ENCODE data around the gene ERVW-1.
"Not testable (repeated sequence)": the region's sequence is repeated elsewhere in the genome, so short reads cannot be mapped to it uniquely, and the experiment has no call there.

The ERVW-1 gene

DNA sequence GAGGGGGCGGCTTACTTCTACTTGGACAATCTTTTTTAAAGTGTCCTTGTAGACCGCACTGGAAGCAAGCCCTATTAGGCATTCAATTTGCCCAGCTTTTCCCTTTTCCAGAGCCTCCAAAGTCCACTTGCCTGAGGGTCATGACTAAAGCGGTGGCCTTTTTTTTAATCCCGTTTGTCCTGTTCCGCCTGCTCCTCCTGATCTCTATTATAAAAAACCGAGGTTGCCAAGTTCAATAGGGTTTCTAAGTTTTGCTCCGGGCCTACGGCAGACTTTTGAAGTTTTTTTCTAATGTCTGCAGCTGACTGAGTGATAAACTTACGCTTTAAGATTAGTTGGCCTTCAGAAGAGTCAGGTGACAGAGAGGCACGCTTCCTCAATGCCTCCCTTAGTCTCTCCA, 3.8 kb downstream of the ERVW-1 start:
- DNase-seq, result not testable (repeated sequence)

DNA sequence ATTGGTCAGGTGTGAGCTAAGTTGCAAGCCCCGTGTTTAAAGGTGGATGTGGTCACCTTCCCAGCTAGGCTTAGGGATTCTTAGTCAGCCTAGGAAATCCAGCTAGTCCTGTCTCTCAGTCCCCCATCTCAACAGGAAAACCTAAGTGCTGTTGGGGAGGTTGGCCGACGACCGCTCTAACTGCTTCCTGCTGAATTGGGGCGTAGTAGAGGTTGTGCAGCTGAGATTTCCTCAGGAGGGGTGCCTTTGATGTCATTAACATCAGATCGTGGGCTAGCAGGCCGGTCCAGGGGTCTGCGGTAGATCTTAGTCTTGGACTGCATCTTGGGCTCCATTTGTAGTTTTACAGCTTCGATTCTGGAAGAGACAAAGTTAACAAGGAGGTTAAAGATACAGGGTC, 9.2 kb downstream of the ERVW-1 start:
- DNase-seq, result not testable (repeated sequence)

DNA sequence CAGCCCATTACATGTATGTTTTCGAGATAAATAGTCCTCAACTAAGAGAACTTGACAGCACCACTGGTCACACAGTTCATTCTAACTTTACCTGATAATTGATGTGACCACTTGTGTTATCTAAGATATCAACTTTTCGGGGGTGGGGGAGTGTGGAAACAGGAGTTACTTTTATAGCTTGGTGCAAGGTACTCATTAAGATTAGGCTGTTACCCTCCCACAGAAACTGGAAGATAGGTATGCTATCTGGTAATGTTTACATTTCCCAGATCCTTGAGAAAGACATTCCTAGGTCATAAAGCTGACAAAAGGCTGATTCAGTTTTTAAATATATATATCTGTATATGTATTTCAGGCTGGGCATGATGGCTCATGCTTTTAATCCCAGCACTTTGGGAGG, 11.1 kb downstream of the ERVW-1 start:
- no peak for DNase-seq

DNA sequence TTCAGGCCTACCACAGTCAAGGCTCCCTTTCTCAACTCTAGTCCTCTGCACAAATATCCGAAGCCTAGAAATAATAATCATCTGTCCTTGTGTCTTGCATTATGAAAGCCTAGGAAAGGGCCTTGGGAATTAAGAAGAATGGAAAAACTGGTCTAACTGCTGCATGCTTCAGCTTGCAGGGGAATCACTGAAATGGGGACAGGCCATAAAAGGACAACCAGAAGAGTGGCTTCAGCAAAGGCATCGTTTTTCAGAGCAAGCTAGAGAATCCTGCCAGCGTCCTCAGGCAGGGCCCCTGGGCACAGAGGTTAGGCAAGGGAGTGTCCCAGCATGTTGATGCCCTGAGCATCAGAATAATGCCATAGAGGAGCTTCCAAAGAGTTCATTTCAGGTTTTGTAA, 13.2 kb downstream of the ERVW-1 start:
- DNase-seq, result no peak

DNA sequence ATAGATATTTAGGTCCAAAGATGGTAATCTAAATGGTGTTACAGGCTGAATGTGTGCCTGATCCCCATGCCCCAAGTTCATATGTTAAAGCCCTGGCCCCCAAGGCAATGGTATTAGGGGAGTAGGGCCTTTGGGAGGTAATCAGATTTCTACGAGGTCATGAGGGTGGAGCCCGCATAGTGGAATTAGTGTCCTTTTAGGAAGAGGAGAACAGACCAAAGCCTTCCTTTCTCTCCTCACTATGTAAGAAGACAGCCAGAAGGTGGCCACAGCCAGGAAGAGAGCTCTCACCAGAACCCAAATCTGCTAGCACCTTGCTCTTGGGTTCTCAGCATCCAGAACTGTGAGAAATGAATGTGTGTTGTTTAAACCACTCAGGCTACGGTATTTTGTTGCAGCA, 15.2 kb downstream of the ERVW-1 start:
- DNase-seq, result no peak

DNA sequence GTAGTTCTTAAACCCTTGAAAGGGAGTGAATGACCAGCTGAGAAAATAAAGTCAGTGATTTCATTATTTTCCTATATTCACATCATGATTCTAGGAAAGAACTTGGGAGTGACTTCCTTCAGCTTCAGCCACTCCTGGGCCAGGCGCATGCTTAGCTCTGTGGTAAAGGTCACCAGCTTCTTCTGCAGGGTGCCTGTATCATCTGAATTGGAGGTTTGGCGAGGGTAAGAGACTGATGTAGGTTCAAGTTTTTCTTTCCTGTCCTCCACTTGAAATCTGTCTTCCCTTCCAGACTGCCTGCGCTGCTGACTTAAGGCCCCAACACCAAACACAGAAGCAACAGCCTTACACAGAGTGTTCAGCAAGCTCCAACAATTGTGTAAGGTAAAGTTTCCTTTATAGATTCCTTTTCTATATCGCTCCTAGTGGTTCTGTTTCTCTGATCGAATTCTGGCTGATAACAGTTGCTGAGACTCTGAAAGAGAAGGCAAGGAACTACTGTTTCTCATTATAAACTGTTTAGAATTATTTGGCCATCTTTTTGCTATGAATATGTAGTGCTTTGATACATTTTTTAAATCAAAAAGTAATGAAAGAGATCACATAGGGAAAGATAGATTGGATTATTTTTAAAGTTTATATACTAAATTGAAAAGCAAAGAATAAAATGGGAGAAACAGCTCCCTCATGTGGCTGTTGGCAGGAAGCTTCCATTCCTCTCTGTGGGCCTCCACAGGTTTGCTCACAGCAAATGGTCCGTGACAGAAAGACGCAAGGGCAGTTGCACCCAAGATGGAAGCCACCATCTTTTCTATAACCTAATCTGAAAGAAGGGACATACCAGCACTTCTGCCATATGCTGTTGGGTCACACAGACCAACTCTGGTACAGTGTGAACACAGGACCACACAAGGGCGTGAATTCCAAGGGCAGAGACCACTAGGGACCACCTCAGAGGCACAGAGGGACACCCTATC, 16.4 kb downstream of the ERVW-1 start:
- DNase-seq, result peak in 1 of 2 experiments; percentile 37

DNA sequence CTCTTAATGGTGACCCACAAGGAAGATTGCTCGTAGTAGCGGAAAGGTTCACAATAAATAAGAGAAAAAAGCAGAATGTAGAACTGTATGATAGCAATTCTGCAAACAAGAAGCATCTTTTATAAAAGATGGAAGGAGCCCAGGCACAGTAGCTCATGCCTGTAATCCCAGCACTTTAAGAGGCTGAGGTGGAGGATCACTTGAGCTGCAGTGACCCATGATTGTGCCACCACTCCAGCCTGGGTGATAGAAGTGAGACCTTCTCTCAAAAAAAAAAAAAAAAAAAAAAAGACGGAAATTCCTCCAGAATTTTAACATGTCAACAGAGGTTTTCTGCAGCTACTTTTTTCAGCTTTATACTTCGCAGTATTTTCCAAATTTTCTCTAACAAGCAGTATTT, 17.2 kb downstream of the ERVW-1 start:
- DNase-seq, result peak in 1 of 2 experiments; percentile 2

DNA sequence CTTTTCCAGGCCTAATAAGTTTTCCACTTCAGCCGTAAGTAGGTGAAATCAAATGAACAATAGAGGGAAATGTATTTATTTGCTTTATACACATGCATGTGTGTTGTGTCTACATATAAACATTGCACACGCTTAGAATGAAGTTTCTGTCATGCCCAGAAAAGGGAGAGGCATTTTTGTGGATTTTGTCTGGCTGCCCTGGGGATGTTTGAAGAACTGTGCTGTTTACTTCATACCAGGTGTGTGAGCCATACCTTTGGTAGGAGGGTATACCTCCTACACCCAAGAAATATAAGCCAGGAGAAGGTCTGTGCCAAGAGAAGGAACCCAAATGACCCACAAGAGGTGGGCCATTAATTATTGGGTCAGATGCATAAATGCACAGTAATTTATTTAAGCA, 17.6 kb downstream of the ERVW-1 start:
- no peak for DNase-seq

DNA sequence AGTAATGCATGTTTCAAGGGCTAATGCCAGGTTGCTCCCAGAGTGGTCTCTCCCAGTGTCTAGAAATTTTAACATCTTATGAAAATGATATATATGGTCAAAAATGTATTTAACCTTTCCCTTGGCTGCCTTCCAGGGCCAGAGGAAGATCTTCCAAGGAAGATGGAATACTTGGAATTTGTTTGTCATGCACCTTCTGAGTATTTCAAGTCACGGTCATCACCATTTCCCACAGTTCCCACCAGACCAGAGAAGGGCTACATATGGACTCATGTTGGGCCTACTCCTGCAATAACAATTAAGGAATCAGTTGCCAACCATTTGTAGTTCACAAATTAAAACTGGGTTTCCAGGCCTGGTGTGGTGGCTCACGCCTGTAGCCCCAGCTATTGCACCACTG, 21.5 kb downstream of the ERVW-1 start:
- DNase-seq, result no peak

DNA sequence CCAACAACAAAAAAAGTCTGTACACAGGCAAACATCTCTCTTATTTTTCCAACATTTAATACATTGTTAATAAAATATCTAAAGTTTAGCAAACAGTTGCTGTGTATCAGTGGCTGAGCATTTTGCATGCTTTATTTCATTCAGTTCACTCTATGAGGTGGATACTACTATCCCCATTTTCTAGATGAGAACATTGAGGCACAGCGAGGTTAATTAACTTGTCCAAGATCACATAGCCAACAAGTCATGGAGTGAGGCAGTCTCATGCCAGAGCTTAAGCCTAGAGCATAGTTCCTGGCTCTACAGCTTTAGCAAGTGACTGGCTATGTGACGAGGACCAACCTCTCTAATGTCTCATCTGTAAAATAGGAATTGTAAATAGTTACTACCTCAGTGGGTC, 26.1 kb downstream of the ERVW-1 start:
- no peak for DNase-seq

DNA sequence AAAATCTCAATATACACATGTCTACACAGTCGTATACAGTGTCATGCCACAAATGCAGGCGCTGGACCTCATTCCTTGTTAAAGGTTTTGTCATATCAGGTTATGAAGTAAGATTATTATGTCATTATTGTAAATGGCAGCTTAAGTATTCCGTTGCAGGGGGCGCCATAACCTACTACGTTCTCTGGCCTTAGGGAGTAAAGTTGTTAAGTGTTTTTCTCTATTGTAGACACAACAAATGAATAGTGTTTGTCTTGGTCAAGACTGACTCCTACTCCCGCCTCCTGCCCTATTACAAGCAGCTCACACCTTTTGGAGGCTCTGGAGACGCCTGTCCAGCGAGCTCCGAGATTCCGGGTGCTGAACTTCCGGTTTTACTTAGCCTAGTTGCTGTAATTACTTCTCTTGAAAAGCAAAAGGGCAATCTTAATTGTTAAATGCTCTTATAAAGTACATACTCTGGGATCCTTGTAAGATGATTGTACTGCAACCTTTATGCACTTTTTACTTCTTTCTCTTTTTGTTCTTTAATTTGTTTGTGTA, 29.5 kb downstream of the ERVW-1 start:
- no peak for DNase-seq

DNA sequence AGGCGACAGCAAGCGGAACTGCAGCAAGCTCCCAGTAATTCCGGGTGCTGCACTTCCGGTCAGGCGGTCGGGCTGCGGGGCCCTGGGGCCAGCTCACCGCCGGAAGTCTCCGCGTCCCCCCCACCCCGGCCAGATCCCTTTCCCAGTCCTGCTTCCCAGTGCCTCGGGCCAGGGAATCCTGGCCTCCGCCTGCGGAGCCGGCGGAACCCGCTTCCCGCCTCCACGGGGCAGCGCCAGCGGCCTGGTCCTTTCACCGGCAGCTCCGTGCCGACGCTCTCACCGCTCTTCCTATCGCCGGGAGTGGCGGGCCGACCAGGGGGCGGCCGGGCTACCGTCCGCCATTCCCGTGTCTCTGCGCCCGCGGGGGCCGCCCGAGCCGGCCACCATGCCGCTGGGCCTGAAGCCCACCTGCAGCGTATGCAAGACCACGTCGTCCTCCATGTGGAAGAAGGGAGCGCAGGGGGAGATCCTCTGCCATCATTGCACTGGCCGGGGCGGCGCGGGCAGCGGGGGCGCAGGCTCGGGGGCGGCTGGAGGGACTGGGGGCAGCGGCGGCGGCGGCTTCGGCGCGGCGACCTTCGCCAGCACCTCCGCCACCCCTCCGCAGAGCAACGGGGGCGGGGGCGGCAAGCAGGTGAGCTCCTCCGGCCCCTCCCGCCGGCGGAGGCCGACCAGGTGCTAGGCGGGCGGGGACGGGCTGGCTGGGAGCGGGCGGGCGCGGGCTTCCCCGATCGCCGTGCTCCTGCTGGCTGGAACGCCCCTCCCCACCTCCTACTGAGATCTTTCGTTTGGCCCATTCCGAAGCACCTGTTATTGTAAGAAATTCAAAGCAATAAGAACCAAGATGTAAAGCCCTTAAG, 30.2 kb downstream of the ERVW-1 start, which contains the start of gene GATAD1:
TSS of gene GATAD1 (plus strand) at position 138 of the 860 bp plus-strand sequence. CDS start at position 386, 248 bp downstream.
- peak; percentile 70 to 89 for DNase-seq

DNA sequence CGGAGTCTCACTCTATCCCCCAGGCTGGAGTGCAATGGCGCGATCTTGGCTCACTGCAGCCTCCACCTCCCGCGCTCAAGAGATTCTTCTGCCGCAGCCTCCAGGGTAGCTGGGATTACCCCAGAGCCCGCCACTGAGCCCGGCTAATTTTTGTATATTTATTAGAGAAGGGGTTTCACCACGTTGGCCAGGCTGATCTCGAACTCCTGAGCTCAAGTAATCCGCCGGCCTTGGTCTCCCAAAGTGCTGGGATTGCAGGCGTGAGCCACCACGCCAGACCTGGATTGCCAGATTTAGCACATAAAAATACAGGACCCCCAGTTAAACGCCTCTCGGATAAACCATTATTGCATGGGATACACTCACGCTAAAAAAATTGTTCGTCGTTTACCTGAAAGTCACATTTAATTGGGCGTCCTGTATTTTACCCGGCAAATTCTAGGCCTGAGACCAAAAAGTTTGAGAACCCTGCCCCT, 30.8 kb downstream of the ERVW-1 start:
- DNase-seq, result no peak

DNA sequence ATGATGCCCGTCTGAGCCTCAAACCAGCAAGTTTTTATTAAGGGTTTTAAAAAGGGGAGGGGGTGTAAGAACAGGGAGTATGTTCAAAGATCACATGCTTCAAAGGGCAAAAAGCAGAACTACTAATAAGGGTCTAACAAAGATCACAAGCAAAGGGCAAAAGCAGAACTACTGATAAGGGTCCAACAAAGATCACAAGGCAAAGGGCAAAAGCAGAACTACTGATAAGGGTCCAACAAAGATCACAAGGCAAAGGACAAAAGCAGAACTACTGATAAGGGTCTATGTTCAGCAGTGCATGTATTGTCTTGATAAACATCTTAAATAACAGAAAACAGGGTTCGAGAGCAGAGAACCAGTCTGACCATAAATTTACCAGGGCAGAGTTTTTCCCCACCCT, 35.0 kb downstream of the ERVW-1 start:
- DNase-seq, result not testable (repeated sequence)

DNA sequence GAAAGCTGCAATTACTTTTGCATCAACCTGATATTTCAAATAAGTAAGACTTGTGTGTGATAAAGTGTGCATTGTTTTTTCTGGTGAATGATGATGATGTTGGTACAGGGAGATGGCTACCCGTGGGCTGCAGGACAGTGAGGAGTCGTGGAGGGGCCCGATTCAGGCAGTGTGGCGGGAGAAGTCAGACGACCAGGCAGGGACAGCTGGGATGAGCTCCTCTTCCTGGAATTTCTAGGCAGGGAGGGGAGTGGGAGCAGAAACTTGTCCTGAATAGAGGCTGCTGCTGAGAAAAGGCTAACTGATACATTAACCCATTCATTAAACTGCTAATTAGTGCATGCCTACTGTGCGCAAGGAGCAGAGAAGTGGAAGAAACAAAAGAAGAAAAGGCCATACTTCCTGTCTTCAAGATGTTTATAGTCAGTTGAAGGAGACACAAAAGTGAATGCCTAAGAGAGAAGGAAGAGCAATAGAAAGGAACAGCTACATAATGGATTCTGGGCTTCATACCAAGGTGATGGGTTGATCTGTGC, 39.7 kb downstream of the ERVW-1 start:
- no peak for DNase-seq

DNA sequence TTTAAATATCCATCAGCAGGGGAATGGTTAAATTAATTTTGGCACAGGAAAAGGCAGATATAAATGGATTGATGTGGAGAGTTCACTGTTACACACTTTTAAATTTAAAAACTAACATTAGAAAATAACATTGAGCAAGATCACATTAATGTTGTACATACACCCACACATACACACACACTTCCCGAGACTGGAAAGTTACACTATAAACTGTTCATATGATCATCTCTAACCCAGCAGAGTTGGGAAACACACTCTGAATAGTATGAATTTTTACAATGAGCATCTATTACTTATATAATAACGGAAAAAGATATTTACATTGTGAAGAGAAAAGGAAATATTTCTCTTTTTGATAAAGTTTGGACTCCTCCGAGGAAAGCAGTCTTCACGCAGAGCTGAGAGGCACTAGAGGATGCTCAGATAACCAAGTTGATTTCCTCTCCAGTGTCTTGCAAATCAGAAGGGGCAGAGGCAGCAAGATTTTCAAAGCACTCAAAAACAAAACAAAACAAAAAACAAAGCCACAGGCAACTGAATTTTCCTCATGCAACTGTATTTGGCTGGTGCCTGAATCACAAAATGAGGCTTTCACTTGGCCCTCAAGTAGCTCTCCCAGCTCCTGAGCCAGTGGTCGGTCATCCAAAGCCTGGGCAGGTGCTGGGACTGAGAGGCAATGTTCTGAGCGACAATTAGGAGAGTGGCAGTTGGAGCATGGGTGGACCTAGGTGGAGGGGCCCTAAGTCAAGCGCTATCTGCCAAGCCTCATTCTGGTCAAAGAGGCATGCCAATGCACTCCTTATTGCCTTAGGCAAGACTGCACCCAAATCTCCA, 40.9 kb downstream of the ERVW-1 start:
- DNase-seq, result no peak

DNA sequence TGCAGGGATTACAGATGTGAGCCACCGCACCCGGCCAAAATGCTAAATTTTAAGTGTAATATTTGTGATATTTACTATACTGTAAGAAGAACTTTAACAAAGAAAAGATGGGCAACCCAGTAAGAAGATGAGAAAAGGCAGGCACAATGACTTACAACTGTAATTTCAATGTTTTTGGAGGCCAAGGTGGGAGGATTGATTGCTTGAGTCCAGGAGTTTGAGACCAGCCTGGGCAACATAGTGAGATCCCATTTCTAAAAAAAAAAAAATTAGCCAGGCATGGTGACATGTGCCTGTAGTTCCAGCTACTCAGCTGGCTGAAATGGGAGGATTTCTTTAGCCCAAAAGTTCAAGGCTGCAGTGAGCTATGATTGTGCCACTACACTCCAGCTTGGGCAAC, 42.2 kb downstream of the ERVW-1 start:
- no peak for DNase-seq

DNA sequence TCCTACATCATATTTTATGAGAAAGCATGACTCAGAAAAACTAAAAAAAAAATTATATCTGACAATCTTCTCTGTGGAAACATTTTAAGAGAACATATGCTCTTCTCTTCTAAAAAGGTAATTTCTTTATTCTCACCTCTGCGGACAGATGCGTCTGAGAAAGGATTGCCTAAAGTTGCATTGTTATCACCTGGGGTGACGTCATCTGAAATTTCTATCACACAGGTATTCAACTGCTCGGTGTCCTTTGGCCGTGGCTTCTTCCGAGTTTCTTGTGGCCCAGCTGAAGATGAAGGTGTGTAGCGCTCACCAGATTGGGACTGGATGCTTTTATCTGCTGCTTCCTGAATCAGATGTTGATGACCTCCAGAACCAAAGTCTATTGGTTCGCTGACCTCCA, 44.7 kb downstream of the ERVW-1 start:
- DNase-seq, result no peak

DNA sequence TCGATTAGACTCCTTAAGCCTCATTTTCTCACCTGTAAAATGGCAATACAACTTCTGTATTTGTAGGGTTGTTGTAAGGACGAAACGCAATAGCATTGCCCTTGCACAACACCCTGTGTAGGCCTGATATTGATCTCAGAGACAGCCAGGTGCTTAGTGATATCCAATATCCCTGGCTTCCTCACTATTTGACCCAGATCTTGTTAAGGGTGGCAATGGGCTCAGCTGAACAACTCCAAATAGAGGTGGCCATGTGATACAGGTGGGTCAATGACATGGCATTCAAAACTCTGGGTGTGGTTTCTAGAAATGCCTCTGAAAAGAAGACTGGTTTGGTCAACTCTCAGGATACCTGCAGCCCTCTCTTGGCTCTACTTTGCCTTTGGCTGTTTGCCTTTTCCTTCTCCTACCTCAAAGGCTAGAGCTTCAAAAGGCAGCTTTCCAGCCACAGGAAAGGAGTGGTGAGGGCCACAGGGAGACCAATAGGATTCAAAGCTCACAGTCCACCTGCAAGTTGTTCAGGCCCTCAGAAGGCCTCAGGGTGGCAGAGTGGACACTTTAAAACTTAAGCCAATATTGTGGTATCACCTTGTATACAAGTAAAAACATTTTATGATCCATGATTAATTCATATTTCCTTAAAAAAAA, 45.3 kb downstream of the ERVW-1 start:
- DNase-seq, result no peak

DNA sequence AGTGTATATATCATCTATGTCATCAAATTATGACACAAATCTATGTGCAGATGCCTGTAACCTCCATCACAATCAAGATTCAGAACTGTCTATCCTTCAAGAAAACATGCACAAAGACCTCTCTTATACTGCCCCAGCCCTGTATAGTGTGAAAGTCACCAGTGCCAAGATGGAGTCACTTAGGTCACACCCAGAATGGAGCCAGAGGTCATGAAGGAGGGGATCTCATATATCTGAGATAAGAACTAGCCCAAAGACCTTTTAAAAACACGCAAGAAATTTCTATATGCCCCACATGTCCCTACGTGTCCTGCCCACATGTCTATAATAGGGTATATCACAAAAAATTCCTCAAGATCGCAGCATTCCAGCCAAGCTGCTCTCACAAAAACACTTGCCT, 50.6 kb downstream of the ERVW-1 start:
- no peak for DNase-seq

DNA sequence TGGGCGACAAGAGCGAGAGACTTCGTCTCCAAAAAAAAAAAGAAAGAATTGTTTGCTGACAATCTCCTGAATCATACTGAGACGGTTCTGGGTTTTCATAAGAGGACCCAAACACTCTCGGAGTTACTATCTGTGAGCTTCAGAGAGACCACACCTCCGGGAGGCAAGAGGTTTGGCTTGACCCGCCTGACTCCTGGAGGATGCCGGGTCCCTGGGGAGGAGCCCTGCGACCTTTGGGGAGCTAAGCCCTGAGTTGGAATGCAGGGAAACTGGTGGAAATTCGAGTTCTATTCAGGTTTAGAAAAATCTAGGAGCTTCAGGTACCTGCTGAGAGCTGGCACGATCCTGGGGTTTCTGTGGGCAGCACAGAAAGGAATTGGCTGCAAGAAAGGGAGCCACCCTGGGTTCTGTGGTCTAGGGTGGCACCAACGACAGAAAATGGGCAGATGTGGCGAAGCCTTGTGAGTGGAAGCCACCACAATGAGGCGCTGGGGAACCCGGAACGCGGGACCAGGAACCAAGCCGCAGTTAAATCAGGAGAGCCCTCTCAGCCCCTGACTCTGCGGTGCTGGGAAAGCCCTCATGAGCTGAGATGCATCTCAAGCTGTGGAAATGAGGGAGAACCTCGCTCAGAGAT, 52.3 kb downstream of the ERVW-1 start:
- DNase-seq, result no peak
